ENCODE results near the gene CLDN24. TPM values are rescaled to one million over a fixed set of nuclear protein-coding genes. Genes with fewer than 3 reads are reported as not detected.

CLDN24 gene
- total RNA-seq, 1 experiment from 2014 or later = not detected

DNA sequence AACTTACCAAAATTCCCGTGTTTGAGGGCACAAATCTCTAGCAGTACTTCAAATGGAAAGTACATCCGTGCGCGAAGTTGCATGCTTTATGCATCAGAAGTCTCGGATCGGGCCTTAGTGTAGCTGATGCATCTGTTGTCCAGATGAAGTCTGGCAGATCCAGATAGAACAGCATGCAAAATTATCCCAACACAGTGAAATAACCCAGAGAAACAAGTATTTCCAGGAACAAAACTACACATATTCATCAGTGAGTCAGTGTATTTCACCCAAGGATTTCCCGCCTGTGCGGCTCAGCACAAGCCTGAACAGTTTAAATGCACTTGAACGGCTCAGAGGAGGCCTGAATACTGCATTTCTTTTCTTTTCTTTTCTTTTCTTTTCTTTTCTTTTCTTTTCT, 27.4 kb upstream of the CLDN24 start:
- Mint-ChIP-seq H3K9me3 (no peaks in the 10 kb centered on the region), H3K4me1 (no peaks in the 10 kb centered on the region), H3K4me3 (no peak overlapping the region), H3K36me3 (no peaks in the 10 kb centered on the region), H3K27me3 (ENCODE audit: low read depth) (no peaks in the 10 kb centered on the region), H3K27ac (no peak overlapping the region)
- no peak for ATAC-seq
- DNase-seq (ENCODE audit: low spot score) = no peak
- CTCF ChIA-PET = no interaction called here
- no peak for TF ChIP-seq FOXJ3 (CRISPR knock-in tag; IDR thresholded peaks at IDR 0.05; ENCODE audit: borderline replicate concordance)
- TF ChIP-seq, protein P1, sequence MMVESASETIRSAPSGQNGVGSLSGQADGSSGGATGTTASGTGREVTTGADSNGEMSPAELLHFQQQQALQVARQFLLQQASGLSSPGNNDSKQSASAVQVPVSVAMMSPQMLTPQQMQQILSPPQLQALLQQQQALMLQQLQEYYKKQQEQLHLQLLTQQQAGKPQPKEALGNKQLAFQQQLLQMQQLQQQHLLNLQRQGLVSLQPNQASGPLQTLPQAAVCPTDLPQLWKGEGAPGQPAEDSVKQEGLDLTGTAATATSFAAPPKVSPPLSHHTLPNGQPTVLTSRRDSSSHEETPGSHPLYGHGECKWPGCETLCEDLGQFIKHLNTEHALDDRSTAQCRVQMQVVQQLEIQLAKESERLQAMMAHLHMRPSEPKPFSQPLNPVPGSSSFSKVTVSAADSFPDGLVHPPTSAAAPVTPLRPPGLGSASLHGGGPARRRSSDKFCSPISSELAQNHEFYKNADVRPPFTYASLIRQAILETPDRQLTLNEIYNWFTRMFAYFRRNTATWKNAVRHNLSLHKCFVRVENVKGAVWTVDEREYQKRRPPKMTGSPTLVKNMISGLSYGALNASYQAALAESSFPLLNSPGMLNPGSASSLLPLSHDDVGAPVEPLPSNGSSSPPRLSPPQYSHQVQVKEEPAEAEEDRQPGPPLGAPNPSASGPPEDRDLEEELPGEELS (CRISPR knock-in tag; IDR thresholded peaks at IDR 0.05) = no peak
- TF ChIP-seq, protein P2, sequence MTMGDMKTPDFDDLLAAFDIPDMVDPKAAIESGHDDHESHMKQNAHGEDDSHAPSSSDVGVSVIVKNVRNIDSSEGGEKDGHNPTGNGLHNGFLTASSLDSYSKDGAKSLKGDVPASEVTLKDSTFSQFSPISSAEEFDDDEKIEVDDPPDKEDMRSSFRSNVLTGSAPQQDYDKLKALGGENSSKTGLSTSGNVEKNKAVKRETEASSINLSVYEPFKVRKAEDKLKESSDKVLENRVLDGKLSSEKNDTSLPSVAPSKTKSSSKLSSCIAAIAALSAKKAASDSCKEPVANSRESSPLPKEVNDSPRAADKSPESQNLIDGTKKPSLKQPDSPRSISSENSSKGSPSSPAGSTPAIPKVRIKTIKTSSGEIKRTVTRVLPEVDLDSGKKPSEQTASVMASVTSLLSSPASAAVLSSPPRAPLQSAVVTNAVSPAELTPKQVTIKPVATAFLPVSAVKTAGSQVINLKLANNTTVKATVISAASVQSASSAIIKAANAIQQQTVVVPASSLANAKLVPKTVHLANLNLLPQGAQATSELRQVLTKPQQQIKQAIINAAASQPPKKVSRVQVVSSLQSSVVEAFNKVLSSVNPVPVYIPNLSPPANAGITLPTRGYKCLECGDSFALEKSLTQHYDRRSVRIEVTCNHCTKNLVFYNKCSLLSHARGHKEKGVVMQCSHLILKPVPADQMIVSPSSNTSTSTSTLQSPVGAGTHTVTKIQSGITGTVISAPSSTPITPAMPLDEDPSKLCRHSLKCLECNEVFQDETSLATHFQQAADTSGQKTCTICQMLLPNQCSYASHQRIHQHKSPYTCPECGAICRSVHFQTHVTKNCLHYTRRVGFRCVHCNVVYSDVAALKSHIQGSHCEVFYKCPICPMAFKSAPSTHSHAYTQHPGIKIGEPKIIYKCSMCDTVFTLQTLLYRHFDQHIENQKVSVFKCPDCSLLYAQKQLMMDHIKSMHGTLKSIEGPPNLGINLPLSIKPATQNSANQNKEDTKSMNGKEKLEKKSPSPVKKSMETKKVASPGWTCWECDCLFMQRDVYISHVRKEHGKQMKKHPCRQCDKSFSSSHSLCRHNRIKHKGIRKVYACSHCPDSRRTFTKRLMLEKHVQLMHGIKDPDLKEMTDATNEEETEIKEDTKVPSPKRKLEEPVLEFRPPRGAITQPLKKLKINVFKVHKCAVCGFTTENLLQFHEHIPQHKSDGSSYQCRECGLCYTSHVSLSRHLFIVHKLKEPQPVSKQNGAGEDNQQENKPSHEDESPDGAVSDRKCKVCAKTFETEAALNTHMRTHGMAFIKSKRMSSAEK (CRISPR knock-in tag; IDR thresholded peaks at IDR 0.05; ENCODE audit: borderline replicate concordance) = no peak
- TF ChIP-seq RORB (CRISPR knock-in tag; IDR thresholded peaks at IDR 0.05) = no peak
- TF ChIP-seq ZNF671 (CRISPR knock-in tag; IDR thresholded peaks at IDR 0.05) = no peak
- TF ChIP-seq OVOL2 (CRISPR knock-in tag; IDR thresholded peaks at IDR 0.05; ENCODE audit: borderline replicate concordance) = no peak
- no peak for TF ChIP-seq IRF2 (CRISPR knock-in tag; IDR thresholded peaks at IDR 0.05; ENCODE audit: borderline replicate concordance, low read depth)
- no peak for TF ChIP-seq ZNF232 (CRISPR knock-in tag; IDR thresholded peaks at IDR 0.05)
- no peak for TF ChIP-seq TCF7 (CRISPR knock-in tag; IDR thresholded peaks at IDR 0.05; ENCODE audit: low read depth)
- TF ChIP-seq TEAD1 (CRISPR knock-in tag; IDR thresholded peaks at IDR 0.05) = no peak
- TF ChIP-seq, protein P3, sequence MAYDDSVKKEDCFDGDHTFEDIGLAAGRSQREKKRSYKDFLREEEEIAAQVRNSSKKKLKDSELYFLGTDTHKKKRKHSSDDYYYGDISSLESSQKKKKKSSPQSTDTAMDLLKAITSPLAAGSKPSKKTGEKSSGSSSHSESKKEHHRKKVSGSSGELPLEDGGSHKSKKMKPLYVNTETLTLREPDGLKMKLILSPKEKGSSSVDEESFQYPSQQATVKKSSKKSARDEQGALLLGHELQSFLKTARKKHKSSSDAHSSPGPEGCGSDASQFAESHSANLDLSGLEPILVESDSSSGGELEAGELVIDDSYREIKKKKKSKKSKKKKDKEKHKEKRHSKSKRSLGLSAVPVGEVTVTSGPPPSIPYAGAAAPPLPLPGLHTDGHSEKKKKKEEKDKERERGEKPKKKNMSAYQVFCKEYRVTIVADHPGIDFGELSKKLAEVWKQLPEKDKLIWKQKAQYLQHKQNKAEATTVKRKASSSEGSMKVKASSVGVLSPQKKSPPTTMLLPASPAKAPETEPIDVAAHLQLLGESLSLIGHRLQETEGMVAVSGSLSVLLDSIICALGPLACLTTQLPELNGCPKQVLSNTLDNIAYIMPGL (CRISPR knock-in tag; IDR thresholded peaks at IDR 0.05) = no peak
- TF ChIP-seq JUN (CRISPR knock-in tag; IDR thresholded peaks at IDR 0.05) = no peak
- TF ChIP-seq, protein P4, sequence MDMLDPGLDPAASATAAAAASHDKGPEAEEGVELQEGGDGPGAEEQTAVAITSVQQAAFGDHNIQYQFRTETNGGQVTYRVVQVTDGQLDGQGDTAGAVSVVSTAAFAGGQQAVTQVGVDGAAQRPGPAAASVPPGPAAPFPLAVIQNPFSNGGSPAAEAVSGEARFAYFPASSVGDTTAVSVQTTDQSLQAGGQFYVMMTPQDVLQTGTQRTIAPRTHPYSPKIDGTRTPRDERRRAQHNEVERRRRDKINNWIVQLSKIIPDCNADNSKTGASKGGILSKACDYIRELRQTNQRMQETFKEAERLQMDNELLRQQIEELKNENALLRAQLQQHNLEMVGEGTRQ (CRISPR knock-in tag; IDR thresholded peaks at IDR 0.05) = no peak
- TF ChIP-seq, protein P5, sequence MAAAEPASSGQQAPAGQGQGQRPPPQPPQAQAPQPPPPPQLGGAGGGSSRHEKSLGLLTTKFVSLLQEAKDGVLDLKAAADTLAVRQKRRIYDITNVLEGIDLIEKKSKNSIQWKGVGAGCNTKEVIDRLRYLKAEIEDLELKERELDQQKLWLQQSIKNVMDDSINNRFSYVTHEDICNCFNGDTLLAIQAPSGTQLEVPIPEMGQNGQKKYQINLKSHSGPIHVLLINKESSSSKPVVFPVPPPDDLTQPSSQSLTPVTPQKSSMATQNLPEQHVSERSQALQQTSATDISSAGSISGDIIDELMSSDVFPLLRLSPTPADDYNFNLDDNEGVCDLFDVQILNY (CRISPR knock-in tag; IDR thresholded peaks at IDR 0.05) = no peak
- no peak for TF ChIP-seq ZNF317 (CRISPR knock-in tag; IDR thresholded peaks at IDR 0.05; ENCODE audit: borderline replicate concordance, low read depth)
- TF ChIP-seq ZBTB21 (CRISPR knock-in tag; IDR thresholded peaks at IDR 0.05; ENCODE audit: borderline replicate concordance) = no peak
- TF ChIP-seq, protein P6, sequence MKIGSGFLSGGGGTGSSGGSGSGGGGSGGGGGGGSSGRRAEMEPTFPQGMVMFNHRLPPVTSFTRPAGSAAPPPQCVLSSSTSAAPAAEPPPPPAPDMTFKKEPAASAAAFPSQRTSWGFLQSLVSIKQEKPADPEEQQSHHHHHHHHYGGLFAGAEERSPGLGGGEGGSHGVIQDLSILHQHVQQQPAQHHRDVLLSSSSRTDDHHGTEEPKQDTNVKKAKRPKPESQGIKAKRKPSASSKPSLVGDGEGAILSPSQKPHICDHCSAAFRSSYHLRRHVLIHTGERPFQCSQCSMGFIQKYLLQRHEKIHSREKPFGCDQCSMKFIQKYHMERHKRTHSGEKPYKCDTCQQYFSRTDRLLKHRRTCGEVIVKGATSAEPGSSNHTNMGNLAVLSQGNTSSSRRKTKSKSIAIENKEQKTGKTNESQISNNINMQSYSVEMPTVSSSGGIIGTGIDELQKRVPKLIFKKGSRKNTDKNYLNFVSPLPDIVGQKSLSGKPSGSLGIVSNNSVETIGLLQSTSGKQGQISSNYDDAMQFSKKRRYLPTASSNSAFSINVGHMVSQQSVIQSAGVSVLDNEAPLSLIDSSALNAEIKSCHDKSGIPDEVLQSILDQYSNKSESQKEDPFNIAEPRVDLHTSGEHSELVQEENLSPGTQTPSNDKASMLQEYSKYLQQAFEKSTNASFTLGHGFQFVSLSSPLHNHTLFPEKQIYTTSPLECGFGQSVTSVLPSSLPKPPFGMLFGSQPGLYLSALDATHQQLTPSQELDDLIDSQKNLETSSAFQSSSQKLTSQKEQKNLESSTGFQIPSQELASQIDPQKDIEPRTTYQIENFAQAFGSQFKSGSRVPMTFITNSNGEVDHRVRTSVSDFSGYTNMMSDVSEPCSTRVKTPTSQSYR (CRISPR knock-in tag; IDR thresholded peaks at IDR 0.05) = no peak
- TF ChIP-seq KAT7 (CRISPR knock-in tag; IDR thresholded peaks at IDR 0.05; ENCODE audit: borderline replicate concordance) = no peak
- TF ChIP-seq TEAD4 (CRISPR knock-in tag; IDR thresholded peaks at IDR 0.05) = no peak
- no peak for TF ChIP-seq JAZF1 (CRISPR knock-in tag; IDR thresholded peaks at IDR 0.05)
- POLR2A ChIA-PET = no interaction called here
